HG02938 (cell line): ENCODE data around the gene ZNF827.
"Not testable (repeated sequence)": the region's sequence is repeated elsewhere in the genome, so short reads cannot be mapped to it uniquely, and the experiment has no call there.

ENCODE experiments used
- ATAC-seq: cut with Tn5 transposase; IDR thresholded peaks from one replicate; pipeline ENCODE4 v1.9.1; 2021; ENCODE audit warnings: mild to moderate bottlenecking, moderate library complexity; ENCODE audit not compliant: unreplicated experiment

Gene ZNF827

GRCh38 chr4:145866991-145867390, 71.6 kb downstream of the ZNF827 start:
- ATAC-seq = no peak

GRCh38 chr4:145865274-145865941, 73.2 kb downstream of the ZNF827 start:
- no peak for ATAC-seq

- no peak for ATAC-seq
These were observed 75.4 kb downstream of the ZNF827 start for GRCh38 chr4:145863191-145863590.

- no peak for ATAC-seq
These were observed 77.0 kb downstream of the ZNF827 start for GRCh38 chr4:145861336-145862318.

- ATAC-seq = no peak
These were observed 77.7 kb downstream of the ZNF827 start for GRCh38 chr4:145860897-145861296.

GRCh38 chr4:145860446-145860845, 78.2 kb downstream of the ZNF827 start:
- ATAC-seq = no peak

- no peak for ATAC-seq
These were observed 78.7 kb downstream of the ZNF827 start for GRCh38 chr4:145859926-145860325.

GRCh38 chr4:145859426-145859825, 79.2 kb downstream of the ZNF827 start:
- no peak for ATAC-seq

- ATAC-seq = no peak
These were observed 86.3 kb downstream of the ZNF827 start for GRCh38 chr4:145852256-145852839.

GRCh38 chr4:145851511-145852201, 87.0 kb downstream of the ZNF827 start:
- ATAC-seq = no peak

- no peak for ATAC-seq
These were observed 90.9 kb downstream of the ZNF827 start for GRCh38 chr4:145847764-145848163.

- no peak for ATAC-seq
These were observed 93.5 kb downstream of the ZNF827 start for GRCh38 chr4:145845118-145845517.

GRCh38 chr4:145843639-145844038, 95.0 kb downstream of the ZNF827 start:
- ATAC-seq = no peak

GRCh38 chr4:145843148-145843547, 95.5 kb downstream of the ZNF827 start:
- no peak for ATAC-seq

- no peak for ATAC-seq
These were observed 96.3 kb downstream of the ZNF827 start for GRCh38 chr4:145842224-145842887.

- ATAC-seq = no peak
These were observed 97.8 kb downstream of the ZNF827 start for GRCh38 chr4:145840801-145841200.

- peak; percentile 95 for ATAC-seq
These were observed 98.4 kb downstream of the ZNF827 start for GRCh38 chr4:145840162-145840768.

- no peak for ATAC-seq
These were observed 99.5 kb downstream of the ZNF827 start for GRCh38 chr4:145839151-145839550.

- ATAC-seq = not testable (repeated sequence)
These were observed 106.2 kb downstream of the ZNF827 start for GRCh38 chr4:145832384-145832783.

- peak; percentile 59 for ATAC-seq
These were observed 107.9 kb downstream of the ZNF827 start for GRCh38 chr4:145830699-145831098.
